ENCODE data around the gene ZIC5.

Gene ZIC5

GRCh38 chr13:99992949-99993351, 21.4 kb upstream of the ZIC5 start:
- H3K4me3 ChIP-seq (ENCODE audit: low read depth, low read length): no peak overlapping the region
- H3K27me3 ChIP-seq (ENCODE audit: insufficient read depth, low read depth, severe bottlenecking): no peaks in the 10 kb centered on the region
- H3K36me3 ChIP-seq: no peaks in the 10 kb centered on the region
- H3K9me3 ChIP-seq (ENCODE audit: severe bottlenecking): peaks cover 4% of the 10 kb centered on the region
- H3K27ac ChIP-seq: no peak overlapping the region
- DNase-seq: no peak
- TF ChIP-seq, protein P1, sequence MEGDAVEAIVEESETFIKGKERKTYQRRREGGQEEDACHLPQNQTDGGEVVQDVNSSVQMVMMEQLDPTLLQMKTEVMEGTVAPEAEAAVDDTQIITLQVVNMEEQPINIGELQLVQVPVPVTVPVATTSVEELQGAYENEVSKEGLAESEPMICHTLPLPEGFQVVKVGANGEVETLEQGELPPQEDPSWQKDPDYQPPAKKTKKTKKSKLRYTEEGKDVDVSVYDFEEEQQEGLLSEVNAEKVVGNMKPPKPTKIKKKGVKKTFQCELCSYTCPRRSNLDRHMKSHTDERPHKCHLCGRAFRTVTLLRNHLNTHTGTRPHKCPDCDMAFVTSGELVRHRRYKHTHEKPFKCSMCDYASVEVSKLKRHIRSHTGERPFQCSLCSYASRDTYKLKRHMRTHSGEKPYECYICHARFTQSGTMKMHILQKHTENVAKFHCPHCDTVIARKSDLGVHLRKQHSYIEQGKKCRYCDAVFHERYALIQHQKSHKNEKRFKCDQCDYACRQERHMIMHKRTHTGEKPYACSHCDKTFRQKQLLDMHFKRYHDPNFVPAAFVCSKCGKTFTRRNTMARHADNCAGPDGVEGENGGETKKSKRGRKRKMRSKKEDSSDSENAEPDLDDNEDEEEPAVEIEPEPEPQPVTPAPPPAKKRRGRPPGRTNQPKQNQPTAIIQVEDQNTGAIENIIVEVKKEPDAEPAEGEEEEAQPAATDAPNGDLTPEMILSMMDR (IDR thresholded peaks at IDR 0.05; ENCODE audit: low read depth, low read length): no peak

DNA sequence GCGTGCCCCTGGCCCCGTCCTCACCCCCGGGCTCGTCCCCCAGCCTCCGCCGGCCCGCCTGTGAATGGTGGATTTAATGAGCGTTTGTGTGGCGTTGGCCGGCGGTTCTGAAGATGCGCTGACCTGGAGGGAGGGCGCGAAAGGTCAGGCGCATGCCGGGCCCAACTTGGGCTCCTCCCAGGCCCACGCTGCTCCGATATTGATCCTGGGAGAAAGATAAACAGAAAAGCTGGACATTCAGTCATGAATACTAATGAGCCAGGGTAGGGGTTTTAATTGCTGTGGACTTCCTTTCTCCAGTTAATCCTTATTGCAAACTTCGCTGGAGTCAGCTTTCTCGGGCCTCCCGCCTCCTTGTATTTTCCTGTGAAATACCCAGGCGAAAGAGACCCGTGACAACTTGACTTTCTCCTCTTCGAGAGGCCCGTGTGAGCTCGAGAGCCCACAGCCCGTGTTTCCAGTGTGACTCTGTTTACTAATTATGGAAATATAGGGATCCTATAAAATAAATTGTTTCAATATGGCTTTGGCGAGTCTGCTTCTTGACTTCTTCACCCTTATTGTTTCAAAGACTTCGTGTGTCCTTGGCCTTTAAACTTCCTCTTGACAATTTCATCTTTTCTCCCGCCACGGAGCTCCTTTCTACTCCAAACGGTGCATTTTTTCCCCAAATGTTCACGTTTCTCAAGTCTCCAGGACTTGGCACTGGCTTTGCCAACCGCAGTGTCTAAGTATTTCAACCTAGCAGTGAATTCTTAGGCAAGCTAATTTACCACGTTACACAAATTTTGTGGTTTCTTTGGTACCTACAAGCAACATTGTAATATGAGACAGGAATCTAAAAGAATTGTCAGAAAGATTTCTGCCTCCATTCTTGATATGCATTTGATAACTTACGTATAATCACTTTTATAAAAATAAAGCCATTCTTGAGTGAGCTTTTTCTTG, 20.5 kb upstream of the ZIC5 start:
- peaks cover under 1% of the 10 kb centered on the region; the same call in 1 of the 2 replicates for H3K36me3 ChIP-seq
- DNase-seq: no peak
- H3K27ac ChIP-seq: no peak overlapping the region
- H3K9me3 ChIP-seq (ENCODE audit: severe bottlenecking): peaks cover 4% of the 10 kb centered on the region
- no peak overlapping the region for H3K4me3 ChIP-seq (ENCODE audit: low read depth, low read length)
- TF ChIP-seq, protein P1 (IDR thresholded peaks at IDR 0.05; ENCODE audit: low read depth, low read length): no peak
- no peaks in the 10 kb centered on the region for H3K27me3 ChIP-seq (ENCODE audit: insufficient read depth, low read depth, severe bottlenecking)

DNA sequence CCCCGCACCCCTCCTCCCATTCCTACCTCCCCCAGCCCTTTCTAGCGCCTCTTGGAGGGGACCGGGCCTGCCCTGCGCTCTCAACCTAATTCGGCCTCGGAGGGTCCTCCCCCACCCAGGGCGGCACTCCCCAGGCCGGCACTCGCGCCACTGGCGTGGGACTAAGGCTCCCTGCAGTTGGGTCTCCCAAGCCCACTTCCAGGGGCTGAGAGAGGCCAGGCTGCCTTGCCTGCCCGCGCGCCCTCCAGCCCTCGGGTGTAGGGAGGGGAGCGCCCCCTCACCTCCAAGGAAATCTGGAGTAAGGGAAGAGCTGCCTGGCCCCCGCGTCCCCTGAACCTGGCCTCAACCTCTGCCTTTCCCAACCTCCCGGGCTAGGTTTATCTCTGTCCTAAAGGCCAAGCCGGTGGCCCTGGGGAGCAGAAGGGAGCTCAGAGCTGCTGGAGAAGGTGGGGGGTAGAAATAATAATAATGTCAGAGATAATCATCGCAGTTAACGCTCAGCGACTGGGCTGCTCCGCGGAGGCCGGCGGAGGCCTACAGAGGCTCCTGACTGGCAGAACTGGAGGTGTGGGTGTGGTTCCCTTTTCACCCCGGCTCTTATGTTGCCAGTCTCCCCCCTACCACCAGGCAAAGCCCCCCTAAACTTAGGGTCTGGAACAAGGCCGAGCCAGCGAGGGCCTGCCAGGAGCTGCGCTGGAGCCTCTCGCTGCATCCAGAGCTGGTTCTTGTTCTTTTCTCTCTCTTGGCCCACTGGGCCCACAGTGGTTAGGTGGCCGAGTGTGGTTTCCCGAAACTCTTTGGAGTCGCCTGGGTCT, 19.7 kb upstream of the ZIC5 start:
- no peaks in the 10 kb centered on the region for H3K27me3 ChIP-seq (ENCODE audit: insufficient read depth, low read depth, severe bottlenecking)
- TF ChIP-seq, protein P1 (IDR thresholded peaks at IDR 0.05; ENCODE audit: low read depth, low read length): no peak

DNA sequence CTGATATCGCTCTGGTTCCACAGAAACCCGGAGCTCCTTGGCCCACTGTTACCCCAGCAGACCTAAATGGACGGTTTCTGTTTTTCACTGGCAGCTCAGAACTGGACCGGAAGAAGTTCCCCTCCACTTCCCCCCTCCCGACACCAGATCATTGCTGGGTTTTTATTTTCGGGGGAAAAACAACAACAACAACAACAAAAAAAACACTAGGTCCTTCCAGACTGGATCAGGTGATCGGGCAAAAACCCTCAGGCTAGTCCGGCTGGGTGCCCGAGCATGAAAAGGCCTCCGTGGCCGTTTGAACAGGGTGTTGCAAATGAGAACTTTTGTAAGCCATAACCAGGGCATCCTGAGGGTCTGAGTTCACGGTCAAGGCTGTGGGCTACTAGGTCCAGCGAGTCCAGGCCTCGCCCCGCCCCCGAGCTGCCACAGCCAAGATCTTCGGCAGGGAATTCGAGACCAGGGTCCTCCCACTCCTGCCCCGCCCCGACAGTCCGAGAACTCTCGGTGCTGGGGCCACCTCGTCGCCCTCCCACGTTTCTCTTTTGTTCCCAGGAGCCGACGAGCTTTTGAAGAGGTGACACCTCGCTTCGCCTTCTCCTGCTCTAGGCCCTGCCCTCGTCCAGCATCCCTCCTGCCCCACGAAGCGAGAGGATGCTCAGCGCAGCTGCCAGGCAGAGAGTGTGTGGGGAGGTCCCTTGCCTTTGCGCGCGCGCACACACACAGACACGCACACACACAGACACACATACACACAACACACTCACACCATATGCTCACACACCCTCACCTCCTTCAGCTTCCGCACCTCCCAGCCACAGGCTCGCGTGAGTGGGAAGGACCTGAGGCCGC, 18.8 kb upstream of the ZIC5 start:
- TF ChIP-seq, protein P1 (IDR thresholded peaks at IDR 0.05; ENCODE audit: low read depth, low read length): no peak
- no peak for DNase-seq
- Histone ChIP-seq H3K9me3 (ENCODE audit: severe bottlenecking) (peaks cover 4% of the 10 kb centered on the region), H3K4me3 (ENCODE audit: low read depth, low read length) (no peak overlapping the region), H3K27ac (no peak overlapping the region), H3K36me3 (peaks cover 15% of the 10 kb centered on the region), H3K27me3 (ENCODE audit: insufficient read depth, low read depth, severe bottlenecking) (no peaks in the 10 kb centered on the region)

More for the DNA sequence above, 19.7 kb upstream of the ZIC5 start:
- DNase-seq: no peak
- no peak overlapping the region for H3K27ac ChIP-seq
- H3K4me3 ChIP-seq (ENCODE audit: low read depth, low read length): no peak overlapping the region
- H3K9me3 ChIP-seq (ENCODE audit: severe bottlenecking): peaks cover 4% of the 10 kb centered on the region
- H3K36me3 ChIP-seq: peaks cover 8% of the 10 kb centered on the region
